ENCODE data around the gene RASSF1. TPM values are rescaled to one million over a fixed set of nuclear protein-coding genes. Genes with fewer than 3 reads are reported as not detected.
A peak's percentile ranks its signal among the peaks of the same experiment; 100 is the strongest.

Gene RASSF1
- total RNA-seq, 1 donor from 2014 or later: 26.5 TPM

DNA sequence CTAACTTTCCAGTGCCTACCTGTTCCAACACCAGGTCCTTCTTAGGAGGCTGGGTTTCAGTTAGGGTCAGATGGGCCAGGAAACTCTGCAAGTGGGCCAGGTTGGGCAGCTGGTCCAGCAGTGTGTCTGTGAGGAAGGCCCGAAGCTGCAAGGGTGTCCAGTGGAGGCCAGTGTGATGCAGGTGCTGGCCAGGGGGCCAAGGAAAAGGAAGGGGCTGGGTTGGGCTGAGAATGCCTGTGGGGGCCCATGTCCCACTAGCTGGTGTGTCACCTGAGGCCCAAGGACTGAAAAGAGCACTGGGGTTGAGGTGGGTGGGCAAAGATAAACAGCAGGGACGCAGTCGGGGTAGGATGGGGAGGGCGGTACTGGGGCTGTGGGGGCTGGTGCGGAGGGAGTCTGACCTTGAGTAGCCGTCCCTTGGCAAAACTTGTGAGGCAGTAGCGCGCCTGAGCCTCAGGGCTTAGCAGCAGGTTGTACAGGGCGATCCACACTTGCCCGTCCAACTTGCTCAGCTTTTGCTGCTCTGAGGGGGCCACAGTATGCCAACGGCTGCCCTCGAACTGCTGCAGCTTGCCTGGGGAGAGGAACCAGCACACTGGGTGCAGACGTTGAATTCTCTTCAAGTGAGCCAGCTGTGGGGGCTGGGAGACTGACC, 1.5 kb upstream of the RASSF1 start:
- no peaks in the 10 kb centered on the region for H4K20me1 ChIP-seq (ENCODE audit: insufficient read depth, low read length)
- no peak for FAIRE-seq
- no peak overlapping the region for H3K27ac Mint-ChIP-seq (ENCODE audit: unreplicated experiment)
- peaks cover 6% of the 10 kb centered on the region for H3K9me3 Mint-ChIP-seq (ENCODE audit: unreplicated experiment)
- no peaks in the 10 kb centered on the region for H3K36me3 ChIP-seq (ENCODE audit: insufficient read depth, low read length)
- H3K79me2 ChIP-seq (ENCODE audit: insufficient read depth, low read length): no peaks in the 10 kb centered on the region
- no peak overlapping the region for H2AFZ ChIP-seq (ENCODE audit: low read depth, low read length)
- no peak overlapping the region for H3K4me3 ChIP-seq (ENCODE audit: insufficient read depth, low read depth, low read length)
- H3K36me3 Mint-ChIP-seq (ENCODE audit: low read depth, unreplicated experiment): no peaks in the 10 kb centered on the region
- no peaks in the 10 kb centered on the region for H3K27me3 ChIP-seq (ENCODE audit: insufficient read depth, low read length)
- peaks cover 24% of the 10 kb centered on the region for H3K4me1 ChIP-seq (ENCODE audit: insufficient read depth, low read length)
- H3K27ac ChIP-seq (ENCODE audit: low read depth, low read length): no peak overlapping the region
- H3K27me3 Mint-ChIP-seq (ENCODE audit: low read depth, unreplicated experiment): peaks cover 36% of the 10 kb centered on the region
- TF ChIP-seq CTCF (IDR thresholded peaks at IDR 0.05; ENCODE audit: insufficient read depth, low read depth, low read length) (no peak), EZH2 (IDR thresholded peaks at IDR 0.05; ENCODE audit: insufficient read depth, low read length) (no peak)
- H3K9ac ChIP-seq (ENCODE audit: low read length): no peak overlapping the region
- no peak overlapping the region for H3K4me3 Mint-ChIP-seq (ENCODE audit: unreplicated experiment)
- no peak overlapping the region for H3K4me2 ChIP-seq (ENCODE audit: low read length)
- H3K4me1 Mint-ChIP-seq (ENCODE audit: low read depth, unreplicated experiment): peaks cover 10% of the 10 kb centered on the region
- DNase-seq (ENCODE audit: low read depth): no peak
- H3K9me3 ChIP-seq (ENCODE audit: insufficient read depth, low read depth, low read length): no peaks in the 10 kb centered on the region

DNA sequence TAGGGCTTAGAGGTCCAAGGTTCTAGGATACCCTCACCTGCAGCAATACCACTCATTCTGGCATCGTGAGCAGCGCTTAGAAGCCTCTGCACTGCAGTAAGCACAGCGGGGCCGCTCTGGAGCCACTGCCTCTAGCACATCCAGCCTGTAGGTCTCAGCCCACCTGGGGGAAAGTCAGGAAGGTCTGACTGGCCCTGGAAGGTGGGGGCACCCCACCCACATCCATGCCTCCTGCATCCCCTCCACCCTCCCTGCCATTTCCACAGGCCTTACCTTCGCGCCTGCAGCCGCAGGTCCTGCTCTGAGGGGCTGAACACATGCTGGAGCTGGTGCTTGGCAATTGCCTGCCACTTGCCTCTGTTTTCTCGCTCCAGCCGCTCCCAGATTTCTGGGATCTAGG, 901 bp upstream of the RASSF1 start:
- Histone ChIP-seq H4K20me1 (ENCODE audit: insufficient read depth, low read length) (peaks cover 3% of the 10 kb centered on the region), H3K9ac (ENCODE audit: low read length) (no peak overlapping the region), H3K36me3 (ENCODE audit: insufficient read depth, low read length) (no peaks in the 10 kb centered on the region), H3K9me3 (ENCODE audit: insufficient read depth, low read depth, low read length) (no peaks in the 10 kb centered on the region), H3K4me2 (ENCODE audit: low read length) (no peak overlapping the region), H3K27ac (ENCODE audit: low read depth, low read length) (no peak overlapping the region), H3K4me3 (ENCODE audit: insufficient read depth, low read depth, low read length) (no peak overlapping the region), H3K4me1 (ENCODE audit: insufficient read depth, low read length) (peaks cover 24% of the 10 kb centered on the region), H3K79me2 (ENCODE audit: insufficient read depth, low read length) (peaks cover 5% of the 10 kb centered on the region), H2AFZ (ENCODE audit: low read depth, low read length) (no peak overlapping the region), H3K27me3 (ENCODE audit: insufficient read depth, low read length) (no peaks in the 10 kb centered on the region)
- no peak overlapping the region for H3K27ac Mint-ChIP-seq (ENCODE audit: unreplicated experiment)
- peaks cover 36% of the 10 kb centered on the region for H3K27me3 Mint-ChIP-seq (ENCODE audit: low read depth, unreplicated experiment)
- H3K4me1 Mint-ChIP-seq (ENCODE audit: low read depth, unreplicated experiment): peaks cover 10% of the 10 kb centered on the region
- H3K4me3 Mint-ChIP-seq (ENCODE audit: unreplicated experiment): no peak overlapping the region
- DNase-seq (ENCODE audit: low read depth) (no peak), FAIRE-seq (no peak)
- H3K36me3 Mint-ChIP-seq (ENCODE audit: low read depth, unreplicated experiment): no peaks in the 10 kb centered on the region
- TF ChIP-seq CTCF (IDR thresholded peaks at IDR 0.05; ENCODE audit: insufficient read depth, low read depth, low read length): no peak
- no peak for TF ChIP-seq EZH2 (IDR thresholded peaks at IDR 0.05; ENCODE audit: insufficient read depth, low read length)
- H3K9me3 Mint-ChIP-seq (ENCODE audit: unreplicated experiment): peaks cover 6% of the 10 kb centered on the region

GRCh38 chr3:50340147-50340447, 539 bp downstream of the RASSF1 start:
- Histone ChIP-seq H3K9ac (ENCODE audit: low read length) (peak overlapping the region; percentile 37), H3K27me3 (ENCODE audit: insufficient read depth, low read length) (no peaks in the 10 kb centered on the region), H3K4me3 (ENCODE audit: insufficient read depth, low read depth, low read length) (peak overlapping the region; percentile 41), H3K79me2 (ENCODE audit: insufficient read depth, low read length) (peaks cover 20% of the 10 kb centered on the region), H3K4me1 (ENCODE audit: insufficient read depth, low read length) (peaks cover 26% of the 10 kb centered on the region), H3K36me3 (ENCODE audit: insufficient read depth, low read length) (no peaks in the 10 kb centered on the region), H3K4me2 (ENCODE audit: low read length) (peak overlapping the region; percentile 78), H2AFZ (ENCODE audit: low read depth, low read length) (peak overlapping the region; percentile 39), H3K9me3 (ENCODE audit: insufficient read depth, low read depth, low read length) (no peaks in the 10 kb centered on the region), H4K20me1 (ENCODE audit: insufficient read depth, low read length) (peaks cover 17% of the 10 kb centered on the region), H3K27ac (ENCODE audit: low read depth, low read length) (no peak overlapping the region)
- H3K27ac Mint-ChIP-seq (ENCODE audit: unreplicated experiment): no peak overlapping the region
- peaks cover 14% of the 10 kb centered on the region for H3K4me1 Mint-ChIP-seq (ENCODE audit: low read depth, unreplicated experiment)
- H3K36me3 Mint-ChIP-seq (ENCODE audit: low read depth, unreplicated experiment): no peaks in the 10 kb centered on the region
- DNase-seq (ENCODE audit: low read depth) (no peak), FAIRE-seq (no peak)
- peak overlapping the region; percentile 94 for H3K4me3 Mint-ChIP-seq (ENCODE audit: unreplicated experiment)
- TF ChIP-seq EZH2 (IDR thresholded peaks at IDR 0.05; ENCODE audit: insufficient read depth, low read length) (no peak), CTCF (IDR thresholded peaks at IDR 0.05; ENCODE audit: insufficient read depth, low read depth, low read length) (no peak)
- H3K9me3 Mint-ChIP-seq (ENCODE audit: unreplicated experiment): peaks cover 4% of the 10 kb centered on the region
- peaks cover 32% of the 10 kb centered on the region for H3K27me3 Mint-ChIP-seq (ENCODE audit: low read depth, unreplicated experiment)

All from astrocyte (in vitro differentiated cells and primary cell).